Astrocyte of the spinal cord (primary cell): ENCODE measurements around the gene PTPN23.
"Not testable (repeated sequence)": the region's sequence is repeated elsewhere in the genome, so short reads cannot be mapped to it uniquely, and the experiment has no call there.

ENCODE experiments used
- DNase-seq: peaks from one replicate; pipeline ENCODE4 v3.0.0; 2011; ENCODE audit warnings: low read depth, low spot score
- H3K4me3 ChIP-seq: 2 replicates; pipeline ENCODE4 v1.5.1; 2011; ENCODE audit warnings: low read depth, mild to moderate bottlenecking, low read length, moderate library complexity
- CTCF ChIP-seq: IDR thresholded peaks from 2 replicates; pipeline ENCODE4 v1.5.1; 2012; ENCODE audit warnings: low read depth, mild to moderate bottlenecking, low read length, inconsistent platforms
- in situ Hi-C: cut with HindIII; loops from 2 replicates; pipeline ENCODE4 v1.10.0; 2017; ENCODE audit warnings: low sequenced_read_pairs

PTPN23 gene

GRCh38 chr3:47359323-47359722 is 21.5 kb upstream of the PTPN23 start:
- no peak overlapping the region for H3K4me3 ChIP-seq
- no peak for TF ChIP-seq CTCF
- DNase-seq, result no peak
- in situ Hi-C loops, result no loop called here

DNA sequence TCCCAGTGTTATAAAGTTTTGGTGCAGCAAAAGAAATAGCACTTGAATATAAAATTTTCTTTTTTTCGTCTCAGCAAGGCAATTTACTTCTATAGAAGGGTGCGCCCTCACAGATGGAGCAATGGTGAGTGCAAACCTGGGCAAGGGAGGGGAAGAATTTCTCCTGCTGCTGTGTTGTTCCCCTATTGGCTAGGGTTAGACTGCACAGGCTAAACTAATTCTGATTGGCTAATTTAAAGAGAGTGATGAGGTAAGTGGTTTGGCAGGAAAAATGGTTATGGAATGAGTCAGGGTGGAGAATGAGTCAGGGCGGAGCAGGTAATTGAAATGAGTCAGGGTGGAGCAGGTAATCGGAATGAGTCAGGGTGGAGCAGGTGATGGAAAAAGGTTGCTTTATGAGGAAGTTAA is 20.7 kb upstream of the PTPN23 start:
- in situ Hi-C loops, H3K4me3 ChIP-seq, DNase-seq: not testable (repeated sequence)

- in situ Hi-C loops, result no loop called here
- DNase-seq, result no peak
- H3K4me3 ChIP-seq, result no peak overlapping the region
- TF ChIP-seq CTCF, result no peak
Observed at GRCh38 chr3:47362701-47363100, 18.1 kb upstream of the PTPN23 start.

DNA sequence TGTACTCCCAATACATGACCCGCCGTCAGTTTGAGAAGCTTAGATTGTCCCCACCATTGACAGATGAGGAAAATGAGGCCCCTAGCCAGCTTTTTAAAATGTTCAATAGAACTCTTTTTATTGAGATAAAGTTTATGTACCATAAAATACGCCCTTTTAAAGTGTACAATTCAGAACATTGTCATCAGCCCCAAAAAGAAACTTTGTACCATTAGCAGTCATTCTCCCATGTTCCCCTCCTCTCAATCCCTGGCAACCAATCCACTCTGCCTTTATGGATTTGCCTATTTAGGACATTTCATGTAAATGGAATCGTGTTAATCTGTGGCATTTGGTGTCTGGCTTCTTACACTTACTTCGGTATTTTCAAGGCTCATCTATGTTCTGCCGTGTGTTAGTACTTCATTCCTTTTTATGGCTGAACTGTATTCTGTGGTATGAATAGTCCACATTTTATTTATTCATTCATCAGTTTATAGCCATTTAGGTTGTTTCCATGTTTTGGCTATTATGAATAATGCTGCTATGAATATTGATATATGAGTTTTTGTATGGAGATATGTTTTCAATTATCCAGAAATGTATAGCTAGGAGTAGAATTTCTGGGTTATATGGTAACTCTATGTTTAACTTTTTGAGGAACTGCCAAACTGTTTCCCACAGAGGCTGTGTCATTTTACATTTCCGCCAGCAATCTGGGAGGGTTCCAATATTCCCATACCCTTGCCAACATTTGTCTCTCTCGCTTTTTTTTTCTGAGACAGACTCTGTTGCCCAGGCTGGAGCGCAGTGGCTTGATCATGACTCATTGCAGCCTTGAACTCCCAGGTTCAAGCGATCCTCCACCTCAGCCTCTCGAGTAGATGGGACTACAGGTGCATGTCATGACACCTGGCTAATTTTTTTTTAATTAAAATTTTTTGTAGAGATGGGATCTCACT is 15.3 kb upstream of the PTPN23 start:
- in situ Hi-C loops, result no loop called here
- no peak overlapping the region for H3K4me3 ChIP-seq
- DNase-seq, result peak; percentile 82
- no peak for TF ChIP-seq CTCF

DNA sequence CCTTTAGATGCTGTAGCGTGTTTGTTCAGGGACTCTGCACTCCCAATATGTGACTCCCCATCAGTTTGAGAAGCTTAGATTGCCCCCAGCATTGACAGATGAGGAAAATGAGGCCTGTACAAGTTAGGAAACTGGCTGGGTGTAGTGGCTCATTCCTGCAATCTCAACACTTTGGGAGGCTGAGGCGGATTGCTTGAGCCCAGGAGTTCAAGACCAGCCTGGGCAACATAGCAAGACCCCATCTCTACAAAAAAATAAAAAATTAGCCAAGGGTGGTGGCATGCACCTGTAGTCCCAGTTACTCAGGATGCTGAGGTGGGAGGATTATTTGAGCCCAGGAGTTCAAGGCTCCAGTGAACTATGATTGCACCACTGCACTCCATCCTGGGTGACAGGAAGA is 14.0 kb upstream of the PTPN23 start:
- TF ChIP-seq CTCF, result no peak
- no peak for DNase-seq
- in situ Hi-C loops, result no loop called here
- no peak overlapping the region for H3K4me3 ChIP-seq

- TF ChIP-seq CTCF, result no peak
- no peak for DNase-seq
- H3K4me3 ChIP-seq, result no peak overlapping the region
- in situ Hi-C loops, result no loop called here
Observed at GRCh38 chr3:47367631-47368030, 13.2 kb upstream of the PTPN23 start.

DNA sequence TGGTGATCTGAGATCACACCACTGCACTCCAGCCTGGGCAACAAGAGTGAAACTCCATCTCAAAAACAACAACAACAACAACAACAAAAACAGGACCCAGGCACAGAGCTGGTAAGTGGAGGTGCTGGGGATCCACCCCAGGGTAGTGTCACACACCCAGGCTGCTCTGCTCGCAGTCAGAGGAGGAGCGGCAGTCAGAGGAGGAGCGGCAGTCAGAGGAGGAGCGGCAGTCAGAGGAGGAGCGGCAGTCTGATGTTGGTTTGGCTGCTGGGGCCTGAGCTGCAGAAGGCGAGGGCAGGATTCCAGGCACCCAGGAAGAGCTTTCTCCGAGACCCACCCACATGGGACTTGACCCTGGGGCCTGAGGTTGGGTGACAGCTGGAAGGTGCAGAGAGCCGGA is 10.8 kb upstream of the PTPN23 start:
- H3K4me3 ChIP-seq, DNase-seq, in situ Hi-C loops: not testable (repeated sequence)
